ENCODE results near the gene KLRG1.

Gene KLRG1

DNA sequence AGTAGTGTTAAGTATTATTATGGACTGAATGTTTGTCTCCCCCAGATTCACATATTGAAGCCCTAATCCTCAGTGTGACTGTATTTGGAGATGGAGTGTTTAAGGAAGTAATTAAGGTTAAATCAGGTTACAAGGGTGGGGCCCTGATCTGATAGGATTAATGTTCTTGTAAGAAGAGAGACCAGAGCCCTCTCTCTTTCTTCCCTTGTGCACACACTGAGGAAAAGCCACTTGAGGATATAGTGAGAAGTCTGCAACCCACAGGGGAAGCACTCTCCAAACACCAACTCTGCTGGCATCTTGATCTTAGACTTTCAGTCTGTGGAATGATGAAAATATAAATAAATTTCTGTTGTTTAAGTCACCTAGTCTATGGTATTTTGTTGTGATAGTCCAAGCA, 2.2 kb upstream of the KLRG1 start:
- no peak for DNase-seq

DNA sequence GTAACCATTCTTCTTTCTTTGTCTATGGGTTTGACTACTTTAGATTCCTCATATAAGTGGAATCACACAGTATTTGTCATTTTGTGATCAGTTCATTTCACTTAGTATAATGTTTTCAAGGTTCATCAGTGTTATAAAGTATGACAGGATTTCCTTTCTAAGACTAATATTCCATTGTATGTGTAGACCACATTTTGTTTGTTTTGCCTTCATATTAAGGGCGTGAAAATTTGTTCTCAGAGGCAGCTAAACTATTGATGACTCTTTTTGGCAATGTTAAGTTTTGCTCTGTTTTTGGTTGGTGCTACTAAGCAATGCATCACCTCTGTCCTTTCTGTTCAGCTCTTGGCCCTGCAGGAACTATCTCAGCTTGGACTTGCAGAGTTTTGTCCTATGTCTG, 1.7 kb upstream of the KLRG1 start:
- no peak for DNase-seq

DNA sequence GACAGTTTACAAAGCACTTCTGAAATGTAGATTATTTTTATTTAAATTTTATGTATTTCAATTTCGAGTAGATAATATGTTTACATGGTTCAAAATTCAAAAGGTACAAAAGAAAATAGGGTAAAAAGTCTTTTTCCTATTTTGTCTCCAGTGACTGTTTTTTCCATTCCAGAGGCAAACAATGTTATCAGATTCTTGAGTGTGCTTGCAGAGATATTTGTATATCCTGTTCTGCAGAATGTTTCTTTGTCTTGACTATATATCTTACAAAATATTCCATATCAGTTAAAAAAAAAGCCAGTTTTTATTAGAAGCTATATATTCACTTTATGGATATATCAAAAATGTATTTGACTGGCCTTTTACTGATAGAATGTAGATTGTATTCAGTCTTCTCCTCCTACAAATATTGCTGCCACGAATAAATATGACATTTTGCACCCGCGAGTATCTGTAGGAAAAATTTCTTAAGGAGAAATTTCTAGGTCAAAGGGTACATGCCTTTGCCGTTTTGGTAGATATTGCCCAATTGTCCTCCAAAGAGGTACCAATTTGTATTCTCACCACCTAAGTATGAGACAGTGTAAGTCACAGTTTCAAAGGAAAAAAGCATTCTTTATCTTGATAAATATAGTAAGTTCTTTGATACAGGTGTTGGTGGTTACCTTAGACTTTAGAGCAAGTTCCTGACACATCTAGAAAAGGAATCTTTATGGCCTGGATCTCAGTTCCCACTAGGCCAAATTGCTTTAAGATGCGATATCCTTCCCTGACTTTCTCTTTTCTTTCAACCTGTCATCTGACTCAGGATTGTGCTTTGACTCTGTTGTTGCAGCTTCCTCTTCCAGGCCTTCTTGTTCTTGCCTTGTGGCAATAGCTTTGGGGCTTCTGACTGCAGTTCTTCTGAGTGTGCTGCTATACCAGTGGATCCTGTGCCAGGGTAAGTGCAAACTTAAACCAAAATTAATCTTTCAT, 2.3 kb downstream of the KLRG1 start:
- DNase-seq, result peak; percentile 43

DNA sequence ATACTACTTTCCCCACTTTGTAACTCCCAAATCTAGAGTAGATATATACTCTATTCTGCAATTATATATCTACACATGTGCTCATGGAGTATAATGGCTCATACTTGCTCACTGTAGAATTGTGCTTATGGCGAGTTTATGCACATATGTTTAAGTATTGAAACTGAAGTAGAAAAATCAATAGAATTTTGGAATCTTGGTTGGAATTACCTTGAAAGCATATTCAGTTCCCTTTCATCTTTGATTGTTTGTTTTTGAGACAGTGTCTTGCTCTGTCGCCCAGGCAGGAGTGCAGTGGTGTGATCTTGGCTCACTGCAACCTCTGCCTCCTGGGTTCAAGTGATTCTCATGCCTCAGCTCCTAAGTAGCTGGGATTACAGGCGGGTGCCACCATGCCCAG, 4.5 kb downstream of the KLRG1 start:
- no peak for DNase-seq

DNA sequence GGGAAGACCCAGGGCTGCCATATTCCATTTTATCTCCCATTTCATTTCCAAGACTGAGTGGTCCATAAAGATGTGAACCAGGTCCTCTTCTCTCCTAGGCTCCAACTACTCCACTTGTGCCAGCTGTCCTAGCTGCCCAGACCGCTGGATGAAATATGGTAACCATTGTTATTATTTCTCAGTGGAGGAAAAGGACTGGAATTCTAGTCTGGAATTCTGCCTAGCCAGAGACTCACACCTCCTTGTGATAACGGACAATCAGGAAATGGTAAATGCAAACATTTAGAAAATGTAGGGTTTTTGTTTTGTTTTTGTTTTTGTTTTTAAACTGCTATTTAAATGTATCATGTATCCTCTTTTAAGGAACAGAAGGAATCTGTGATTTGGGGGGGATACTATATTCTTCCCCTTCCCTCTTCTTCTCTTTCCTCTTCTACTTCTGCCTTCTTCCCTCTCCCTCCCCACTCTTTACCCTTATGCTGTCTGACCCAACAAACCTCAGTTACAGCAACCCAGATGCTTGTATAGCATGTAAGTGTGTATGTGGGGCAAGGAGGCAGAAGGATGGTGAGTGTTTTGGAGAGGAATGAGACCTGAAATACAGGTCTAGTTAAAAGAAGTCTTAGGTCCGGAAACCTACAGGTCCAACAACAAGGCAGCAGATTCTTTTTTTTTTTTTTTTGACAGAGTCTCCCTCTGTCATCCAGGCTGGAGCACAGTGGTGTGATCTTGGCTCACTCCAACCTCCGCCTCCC, 5.9 kb downstream of the KLRG1 start:
- DNase-seq, result no peak

DNA sequence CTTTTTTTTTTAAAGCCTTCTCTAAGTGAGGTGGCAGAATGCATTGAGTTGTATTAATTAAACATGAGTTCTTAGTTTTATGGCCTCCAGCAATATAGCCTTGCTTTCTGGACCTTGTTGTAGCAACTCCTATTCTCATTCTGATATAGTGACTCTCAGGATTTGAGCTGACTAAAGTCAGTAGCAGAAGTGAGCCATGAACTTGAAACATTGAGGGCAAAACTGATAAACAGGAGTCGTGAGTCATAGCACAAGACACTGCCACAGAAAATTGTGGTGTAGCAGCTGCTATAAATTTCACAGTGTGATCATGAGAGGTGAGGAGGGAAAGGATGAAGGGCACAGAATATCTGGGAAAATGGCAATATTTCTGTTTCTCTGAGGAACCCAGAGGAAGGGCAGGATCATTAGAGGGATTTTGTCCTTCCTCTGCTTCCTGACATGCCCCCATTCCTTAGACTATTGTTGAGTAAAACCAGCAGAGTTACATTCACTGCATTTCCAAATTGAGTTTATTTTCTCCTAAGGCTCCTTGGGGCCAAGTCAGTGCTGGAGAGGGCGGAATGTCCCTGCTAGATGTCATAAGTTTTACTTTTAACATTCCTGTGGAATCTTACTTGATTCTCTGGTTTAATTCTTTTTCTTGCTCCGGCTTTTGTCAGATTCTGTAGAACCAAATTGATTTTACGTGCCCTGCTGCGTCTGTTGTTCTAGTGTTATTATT, 7.5 kb downstream of the KLRG1 start:
- peak; percentile 37 for DNase-seq

DNA sequence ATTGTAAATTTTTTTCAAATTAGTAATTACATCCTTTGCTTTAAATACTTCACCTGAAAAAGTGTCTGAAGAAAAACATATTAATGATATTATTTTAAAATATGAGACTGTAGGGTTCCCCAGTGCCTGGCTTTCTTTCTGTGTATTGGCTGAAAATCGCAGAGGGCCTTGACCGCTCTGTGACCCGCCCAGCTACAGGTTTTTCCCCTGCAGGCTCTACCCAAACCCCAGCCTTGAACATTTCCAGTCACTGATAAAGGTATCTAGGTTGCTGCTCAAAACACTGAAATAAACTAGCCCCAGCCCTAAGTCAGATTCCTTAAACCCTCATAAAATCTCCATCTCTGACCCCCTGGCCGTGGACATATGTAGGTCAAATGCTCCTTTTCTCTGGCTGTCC, 11.9 kb downstream of the KLRG1 start:
- DNase-seq, result no peak

DNA sequence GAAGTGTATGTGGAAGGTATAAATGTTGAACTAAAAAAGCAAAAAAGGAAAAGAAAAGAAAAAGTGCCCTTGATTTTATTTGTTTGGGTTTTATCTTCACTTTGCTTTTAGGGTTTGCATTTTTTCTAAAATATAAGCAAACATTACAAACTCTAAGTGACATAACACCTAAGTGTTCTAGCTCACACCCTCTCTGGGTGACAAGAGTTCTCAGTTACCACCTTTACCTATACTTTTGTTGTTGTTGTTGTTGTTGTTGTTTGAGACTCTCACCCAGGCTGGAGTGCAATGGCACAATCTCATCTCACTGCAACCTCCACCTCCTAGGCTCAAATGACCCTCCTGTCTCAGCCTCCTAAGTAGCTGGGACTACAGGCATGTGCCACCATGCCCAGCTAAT, 13.0 kb downstream of the KLRG1 start:
- no peak for DNase-seq

DNA sequence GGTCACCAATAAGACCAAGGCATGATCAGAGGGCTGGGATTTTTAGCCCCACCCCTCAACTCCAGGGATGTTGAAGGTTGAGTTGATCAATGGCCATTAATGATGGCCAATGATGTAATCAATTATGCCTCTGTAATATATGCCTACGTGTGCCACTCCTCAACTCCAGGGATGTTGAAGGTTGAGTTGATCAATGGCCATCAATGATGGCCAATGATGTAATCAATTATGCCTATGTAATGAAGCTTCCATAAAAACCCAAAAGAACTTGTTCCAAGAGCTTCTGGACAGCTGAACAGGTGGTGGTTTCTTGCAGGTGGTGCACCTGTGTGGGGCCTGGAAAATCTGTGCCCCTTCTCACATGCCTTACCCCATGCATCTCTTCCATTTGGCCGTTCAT, 33.2 kb downstream of the KLRG1 start:
- no peak for DNase-seq

DNA sequence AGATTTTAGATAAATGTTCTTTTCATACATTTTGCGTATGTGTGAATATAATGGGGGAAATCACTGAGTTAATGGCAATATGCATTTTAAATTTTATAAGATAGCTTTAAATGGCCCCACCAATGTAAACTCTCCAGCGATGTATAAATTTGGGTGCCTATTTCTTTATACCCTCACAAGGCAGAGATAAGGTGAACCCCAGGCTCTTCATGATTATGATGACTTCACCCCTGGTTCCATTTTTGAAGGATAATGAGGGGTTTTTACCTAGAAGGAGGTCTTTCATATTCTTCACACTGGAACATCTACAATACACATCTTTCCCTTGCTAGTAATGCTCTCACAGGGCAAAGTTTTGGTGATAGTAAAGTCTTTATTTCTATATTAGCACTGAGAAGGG, 35.2 kb downstream of the KLRG1 start:
- DNase-seq, result no peak

DNA sequence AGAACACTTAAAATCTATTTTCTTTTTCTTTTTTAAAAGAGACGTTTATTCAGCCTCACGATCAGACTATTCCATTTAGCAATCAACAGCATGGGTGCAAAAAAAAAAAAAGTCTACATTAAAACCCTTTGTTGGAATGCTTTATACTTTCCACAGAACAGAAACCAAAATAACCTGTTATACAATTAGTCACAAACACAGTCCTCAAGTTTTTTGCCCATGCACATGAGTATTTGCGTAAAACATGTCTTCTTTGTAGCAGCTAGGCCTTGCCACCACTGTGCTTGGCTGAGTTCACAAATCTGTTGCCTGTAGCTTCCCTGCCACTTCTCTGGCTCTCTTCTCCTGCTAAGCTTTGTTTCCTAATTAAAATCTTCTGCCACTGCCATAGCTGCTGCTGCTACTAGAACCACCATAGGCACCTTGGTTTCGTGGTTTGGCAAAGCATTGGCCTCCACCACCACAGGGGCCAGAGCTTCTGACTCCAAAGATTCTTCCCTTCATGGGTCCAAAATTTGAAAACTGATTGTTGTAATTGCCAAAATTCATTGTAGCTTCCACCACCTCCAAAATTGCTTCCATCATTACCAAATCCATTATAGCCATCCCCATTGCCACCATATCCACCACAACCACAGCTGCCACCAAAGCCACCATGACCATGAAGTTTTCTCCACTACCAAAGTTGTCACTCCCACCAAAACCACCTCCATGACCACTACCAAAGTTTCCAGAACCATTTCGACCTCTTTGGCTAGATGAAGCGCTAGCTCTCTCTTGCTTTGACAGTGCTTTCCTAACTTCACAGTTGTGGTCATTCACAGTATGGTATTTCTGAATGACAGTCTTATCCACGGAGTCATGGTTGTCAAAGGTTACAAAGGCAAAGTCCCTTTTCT, 38.1 kb downstream of the KLRG1 start:
- DNase-seq, result peak; percentile 28

DNA sequence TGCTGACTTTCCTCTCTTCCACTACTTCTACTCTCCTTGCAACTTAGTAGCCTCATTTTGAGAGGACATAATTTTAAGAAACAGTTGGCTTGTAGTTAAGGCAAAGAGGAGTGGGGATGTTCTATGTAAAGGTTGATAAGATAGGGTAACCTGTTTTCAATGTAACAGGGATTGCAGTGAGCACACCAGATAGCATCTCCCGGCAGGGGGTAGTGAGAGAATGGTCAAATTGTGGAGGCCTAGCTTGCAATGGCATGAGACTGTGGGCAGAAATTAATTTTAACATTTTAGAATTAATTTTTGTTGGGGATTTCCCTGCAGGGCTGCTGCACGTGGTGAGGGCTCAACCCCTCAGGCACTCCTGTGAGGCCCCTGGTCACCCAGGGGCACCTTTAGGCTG, 41.4 kb downstream of the KLRG1 start:
- no peak for DNase-seq

DNA sequence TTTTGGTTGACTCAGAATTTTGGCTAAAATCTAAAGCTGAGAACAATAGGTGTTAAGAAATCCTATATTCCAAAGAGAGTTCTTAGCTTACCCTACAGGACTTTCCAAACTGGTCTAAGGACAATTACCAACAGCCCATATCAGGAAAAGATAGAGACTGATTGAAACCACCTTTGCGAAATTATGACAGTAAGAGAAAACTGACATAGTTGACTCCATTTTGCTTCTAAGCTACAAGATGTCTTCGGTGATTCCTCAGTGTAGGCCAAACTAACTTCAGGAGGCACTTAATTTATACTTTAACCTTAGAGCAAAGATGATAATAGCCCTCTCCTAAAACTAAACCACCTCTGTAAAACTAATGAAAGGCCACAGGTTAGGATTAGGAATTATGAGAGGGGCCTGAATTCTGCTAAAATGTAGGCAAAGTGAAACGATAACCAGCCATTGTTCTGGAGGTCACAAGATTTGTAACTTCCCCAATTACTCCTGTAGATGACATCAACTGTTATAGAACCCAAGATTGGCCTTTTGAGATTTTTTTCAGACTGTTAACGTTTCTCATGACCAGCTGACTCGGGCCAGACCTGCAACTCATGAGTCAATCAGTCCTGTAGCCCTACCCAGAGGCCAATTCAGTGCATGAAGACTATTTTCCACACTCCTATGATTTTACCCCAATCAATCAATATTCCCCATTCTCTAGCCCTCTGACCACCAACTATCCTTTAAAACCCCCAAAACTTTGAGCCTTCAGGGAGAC, 43.0 kb downstream of the KLRG1 start:
- no peak for DNase-seq

DNA sequence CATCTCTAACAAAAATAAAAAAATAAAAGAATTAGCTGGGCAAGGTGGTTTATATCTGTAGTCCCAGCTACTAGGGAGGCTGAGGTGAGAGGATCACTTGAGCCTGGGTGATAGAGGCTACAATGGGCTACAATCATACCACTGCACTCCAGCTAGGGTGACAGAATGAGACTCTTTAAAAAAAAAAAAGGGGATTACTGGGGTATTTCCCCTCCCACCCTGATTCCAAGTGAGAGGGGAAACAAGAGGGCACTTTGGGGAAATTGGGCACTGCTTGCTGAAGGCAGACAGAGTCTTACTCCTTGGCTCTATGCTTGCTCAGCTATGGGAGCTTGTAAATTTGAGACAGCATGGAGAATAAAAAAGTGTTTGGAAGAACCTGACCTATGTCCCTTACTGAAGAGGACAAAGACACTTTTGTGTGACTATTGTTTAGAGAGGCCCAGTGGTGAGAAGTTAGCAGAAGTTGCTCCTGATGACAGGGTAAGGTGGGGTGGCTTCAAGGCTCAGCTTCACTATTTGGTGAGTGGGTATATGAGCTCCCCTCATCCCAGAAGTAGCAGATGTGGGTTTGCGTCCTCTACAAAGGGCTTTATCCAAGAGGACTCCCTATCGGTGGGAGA, 44.0 kb downstream of the KLRG1 start:
- no peak for DNase-seq

DNA sequence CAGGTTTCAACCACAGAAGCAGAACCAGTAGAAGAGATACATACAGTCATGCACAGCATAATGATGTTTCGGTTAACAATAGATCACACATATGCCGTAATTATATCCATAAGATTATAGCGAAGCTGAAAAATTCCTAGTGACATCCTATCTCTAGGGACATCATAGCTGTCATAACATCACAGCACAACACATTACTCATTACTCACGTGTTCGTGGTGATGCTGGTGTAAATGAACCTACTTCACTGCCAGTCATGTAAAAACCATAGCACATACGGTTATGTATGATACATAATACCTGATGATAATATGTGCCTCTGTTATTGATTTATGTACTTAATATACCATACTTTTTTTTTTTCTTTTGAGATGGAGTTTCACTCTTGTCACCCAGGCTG, 44.7 kb downstream of the KLRG1 start:
- no peak for DNase-seq

DNA sequence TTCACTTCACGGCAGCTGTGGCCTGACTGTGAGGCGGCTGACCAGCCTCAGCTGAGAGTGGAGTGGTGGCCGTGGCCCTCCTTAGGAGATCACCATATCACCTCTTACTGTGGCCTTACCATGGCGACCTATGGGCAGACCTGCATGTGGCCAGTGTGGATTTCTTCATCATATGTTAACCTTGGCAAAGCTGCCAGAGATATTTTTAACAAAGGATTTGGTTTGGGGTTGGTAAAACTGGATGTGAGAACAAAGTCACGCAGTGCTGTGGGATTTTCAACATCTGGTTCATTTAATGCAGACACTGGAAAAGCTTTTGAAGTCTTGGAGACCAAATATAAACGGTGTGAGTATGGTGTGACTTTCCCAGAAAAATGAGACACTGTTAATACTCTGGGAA, 46.9 kb downstream of the KLRG1 start:
- no peak for DNase-seq

DNA sequence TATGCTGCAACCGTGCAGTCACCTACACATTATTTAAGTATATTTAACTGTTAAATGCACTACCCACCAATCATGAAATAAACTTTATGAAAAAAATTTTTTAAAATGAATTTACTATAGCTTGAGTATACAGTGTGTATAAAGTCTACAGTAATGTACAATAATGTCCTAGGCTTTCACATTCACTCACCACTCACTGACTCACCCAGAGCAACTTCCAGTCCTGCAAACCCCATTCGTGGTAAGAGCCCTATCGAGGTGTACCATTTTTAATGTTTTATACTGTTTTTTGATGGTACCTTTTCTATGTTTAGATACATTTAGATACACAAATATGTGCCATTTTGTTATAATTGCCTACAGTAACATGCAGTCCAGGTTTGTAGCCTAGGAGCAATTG, 48.1 kb downstream of the KLRG1 start:
- DNase-seq, result peak; percentile 16

DNA sequence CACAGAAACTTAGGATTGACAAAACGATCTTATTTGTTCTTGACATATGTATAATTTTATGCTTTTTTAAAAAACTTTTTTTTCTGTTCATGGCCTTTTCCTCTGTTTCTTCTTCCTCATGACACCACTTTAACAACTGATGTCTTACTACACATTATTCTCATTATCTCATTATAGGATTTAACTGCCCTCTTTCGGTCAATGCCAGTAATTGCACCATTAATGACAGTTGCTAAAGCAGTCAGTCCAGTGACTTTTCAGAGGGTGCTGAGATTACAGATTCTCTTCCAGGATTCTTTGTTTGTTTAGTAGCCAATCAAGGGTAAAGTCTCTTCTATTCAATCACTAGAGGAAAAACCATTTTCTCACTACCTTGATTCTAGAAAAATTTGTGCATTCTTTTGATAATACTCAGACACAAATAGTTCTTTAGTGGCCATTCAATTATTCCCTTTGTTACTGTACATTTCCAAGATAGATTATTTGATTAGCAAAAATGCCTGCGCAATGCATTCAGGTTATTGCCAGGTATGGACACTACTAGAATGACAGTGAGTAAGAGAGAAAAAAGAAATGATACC, 50.1 kb downstream of the KLRG1 start:
- peak; percentile 25 for DNase-seq

DNA sequence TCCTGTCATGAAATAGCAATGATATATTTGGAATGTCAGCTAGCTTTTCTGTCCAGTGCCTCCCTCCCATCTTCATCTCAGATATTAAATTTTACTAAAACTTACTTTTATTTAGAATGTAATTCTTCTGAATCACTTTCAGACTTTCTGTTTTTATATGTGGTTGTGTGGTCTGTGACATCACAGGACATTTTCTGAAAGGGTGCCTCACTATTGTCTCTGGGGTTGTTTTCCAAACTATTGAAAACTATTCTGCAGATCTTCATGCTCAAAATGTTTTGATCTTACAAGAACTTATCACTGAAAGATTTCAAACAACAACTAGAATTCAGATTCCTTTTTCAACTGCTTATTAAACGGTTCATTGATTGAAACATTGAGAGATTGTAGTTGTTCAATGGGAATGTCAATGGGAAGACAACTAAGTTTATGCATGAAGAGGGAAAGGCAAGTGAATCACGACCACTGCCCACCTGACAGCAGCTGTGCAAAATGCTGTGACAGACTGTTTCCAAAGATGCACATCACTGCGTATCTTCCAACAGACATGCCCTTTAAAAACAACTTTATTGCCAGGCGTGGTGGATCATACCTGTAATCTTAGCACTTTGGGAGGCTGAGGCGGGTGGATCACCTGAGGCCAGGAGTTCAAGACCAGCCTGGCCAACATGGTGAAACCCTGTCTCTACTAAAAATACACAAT, 51.3 kb downstream of the KLRG1 start:
- DNase-seq, result no peak

DNA sequence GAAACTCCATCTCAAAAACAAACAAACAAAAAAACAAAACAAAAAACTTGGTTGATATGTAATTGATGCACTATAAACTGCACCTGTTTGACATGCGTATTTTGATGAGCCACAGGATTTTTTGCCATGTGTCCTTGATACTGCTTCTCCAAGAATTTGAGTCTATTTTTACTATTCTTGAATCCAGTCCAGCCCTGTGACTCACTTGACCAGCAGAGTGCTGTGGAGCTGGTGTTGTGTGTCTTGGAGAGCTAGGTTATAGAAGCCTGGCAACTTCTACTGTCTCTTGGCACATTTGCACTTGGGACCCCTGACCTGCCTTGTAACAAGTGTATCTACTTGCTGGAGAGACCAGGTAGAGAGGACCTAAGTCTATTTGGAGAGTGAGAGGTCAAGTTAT, 52.0 kb downstream of the KLRG1 start:
- DNase-seq, result no peak

All from CD4-positive, alpha-beta T cell treated with Interleukin-17A for 4 hours (primary cell).